CD4-positive, alpha-beta T cell treated with Interferon alpha-2 for 1 hour (primary cell): ENCODE results near the gene ZNF595.
"Not testable (repeated sequence)": the region's sequence is repeated elsewhere in the genome, so short reads cannot be mapped to it uniquely, and the experiment has no call there.

Source experiments
- DNase-seq, 2 donors: peaks; one replicate each; pipeline ENCODE4 v3.0.0-alpha.2; 2020 to 2022

The ZNF595 gene

GRCh38 chr4:52804-53479 lies at the start of gene ZNF595:
ZNF595 (plus strand) TSS chr4:53321; CDS start chr4:53489, 168 bp downstream.
- peak; percentile 21 to 33 for DNase-seq

- DNase-seq, result not testable (repeated sequence)
These were observed 42.9 kb upstream of the ZNF595 start for GRCh38 chr4:9937-10870.

DNA sequence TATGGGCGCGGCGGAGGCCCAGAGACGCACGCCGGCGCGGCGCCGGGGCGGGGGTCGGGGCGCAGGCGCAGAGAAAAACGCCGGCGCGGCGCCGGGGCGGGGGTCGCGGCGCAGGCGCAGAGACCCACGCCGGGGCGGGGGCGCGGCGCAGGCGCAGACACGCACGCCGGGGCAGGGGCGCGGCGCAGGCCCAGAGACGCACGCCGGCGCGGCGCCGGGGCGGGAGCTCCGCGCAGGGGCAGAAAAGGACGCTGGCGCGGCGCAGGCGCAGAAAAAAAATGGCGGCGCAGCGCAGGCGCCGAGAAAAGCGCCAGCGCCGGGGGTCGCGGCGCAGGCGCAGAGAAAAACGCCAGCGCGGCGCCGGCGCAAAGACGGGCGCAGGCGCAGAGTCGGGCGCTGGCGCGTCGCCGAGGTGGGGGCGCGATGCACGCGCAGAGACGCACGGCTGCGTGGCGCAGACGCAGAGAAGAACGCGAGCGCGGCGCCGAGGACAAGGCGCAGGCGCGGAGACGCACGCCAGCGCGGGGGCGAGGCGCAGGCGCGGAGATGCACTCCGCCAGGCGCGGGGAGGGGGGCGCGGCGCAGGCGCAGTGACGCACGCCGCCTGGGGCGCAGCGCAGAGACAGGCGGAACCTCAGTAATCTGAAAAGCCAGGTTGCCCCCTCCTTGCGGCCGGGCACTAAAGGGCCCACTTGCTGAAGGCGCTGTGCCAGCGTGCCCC lies 41.9 kb upstream of the ZNF595 start:
- not testable (repeated sequence) for DNase-seq

GRCh38 chr4:11816-12417 lies 41.2 kb upstream of the ZNF595 start:
- peak; percentile 1 to 23 for DNase-seq

- DNase-seq, result not testable (repeated sequence)
These were observed 35.0 kb upstream of the ZNF595 start for GRCh38 chr4:18128-18527.

DNA sequence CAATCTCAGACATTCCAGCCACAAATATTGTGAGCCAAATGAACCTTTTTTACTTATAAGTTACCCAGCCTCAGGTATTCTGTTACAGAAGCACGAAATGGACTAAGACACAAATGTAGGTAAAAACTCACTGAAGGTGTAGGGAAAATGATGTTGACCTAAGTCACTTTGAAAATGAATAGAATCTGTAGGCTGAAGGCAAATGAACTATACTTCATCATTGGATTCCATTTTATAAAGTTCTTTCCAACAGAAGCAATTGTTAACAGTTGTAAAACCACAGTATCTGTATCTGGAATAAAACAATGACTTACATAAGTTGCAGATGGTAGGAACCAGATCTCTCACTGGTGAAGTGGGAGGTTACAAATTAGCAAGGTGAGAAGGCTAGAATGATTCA lies 34.5 kb upstream of the ZNF595 start:
- not testable (repeated sequence) for DNase-seq

DNA sequence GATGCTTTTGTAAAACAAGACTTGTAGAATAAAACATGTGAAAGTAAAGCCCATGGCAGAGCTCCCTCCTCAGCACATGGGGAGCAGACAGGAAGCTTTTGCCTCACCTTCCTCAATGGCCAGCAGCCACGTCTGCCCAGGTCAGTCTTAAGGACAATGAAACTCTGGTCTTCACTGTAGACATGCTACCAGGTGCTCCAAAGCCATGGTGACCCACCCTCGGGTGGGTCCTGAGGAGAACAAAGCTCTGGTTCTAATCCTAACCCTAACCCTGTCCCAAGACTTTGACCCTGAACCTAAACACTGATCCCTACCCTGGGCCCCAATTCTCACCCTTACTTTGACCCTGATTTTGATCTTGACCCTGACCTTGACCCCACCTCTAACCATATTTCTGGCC lies 30.2 kb upstream of the ZNF595 start:
- DNase-seq, result not testable (repeated sequence)

- DNase-seq, result not testable (repeated sequence)
These were observed 28.8 kb upstream of the ZNF595 start for GRCh38 chr4:24359-24758.

- not testable (repeated sequence) for DNase-seq
These were observed 25.6 kb upstream of the ZNF595 start for GRCh38 chr4:27501-27900.

DNA sequence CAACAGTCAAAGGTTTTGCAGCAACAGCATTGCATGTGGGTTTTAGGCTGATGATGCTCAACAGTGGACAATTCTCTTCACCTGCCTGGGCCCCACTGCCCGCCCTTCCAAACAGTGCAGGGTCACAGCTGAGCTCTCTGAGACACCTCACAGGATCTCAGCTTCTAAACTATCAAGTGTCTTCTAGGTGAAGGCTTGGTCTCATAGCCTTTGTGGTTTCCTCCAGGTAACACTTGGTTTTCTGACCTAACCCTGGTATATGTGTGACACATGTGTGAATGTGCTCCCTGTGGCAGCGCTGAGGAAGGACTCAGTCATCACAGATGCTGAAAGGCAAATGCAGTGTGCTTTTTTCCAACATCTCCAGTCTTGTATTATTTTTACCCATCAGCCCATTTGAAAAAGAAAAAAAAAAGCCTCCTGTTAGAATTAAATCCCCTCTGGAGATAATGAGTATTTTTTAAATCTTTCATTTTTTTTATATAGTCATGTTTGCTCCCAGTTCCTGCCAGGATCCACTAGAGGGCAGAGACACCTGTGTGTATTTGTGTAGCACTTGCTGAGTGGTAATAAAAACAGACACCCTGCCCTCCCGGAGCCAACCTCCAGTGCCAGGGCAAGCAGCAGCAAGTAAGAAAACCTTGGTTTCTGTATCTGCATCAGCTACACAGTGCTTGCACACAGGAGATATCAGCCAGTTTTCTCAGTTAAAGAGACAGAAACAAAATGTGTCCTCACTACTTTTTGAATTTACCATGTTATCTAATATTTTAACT lies 24.2 kb upstream of the ZNF595 start:
- peak; percentile 44 to 46 for DNase-seq

DNA sequence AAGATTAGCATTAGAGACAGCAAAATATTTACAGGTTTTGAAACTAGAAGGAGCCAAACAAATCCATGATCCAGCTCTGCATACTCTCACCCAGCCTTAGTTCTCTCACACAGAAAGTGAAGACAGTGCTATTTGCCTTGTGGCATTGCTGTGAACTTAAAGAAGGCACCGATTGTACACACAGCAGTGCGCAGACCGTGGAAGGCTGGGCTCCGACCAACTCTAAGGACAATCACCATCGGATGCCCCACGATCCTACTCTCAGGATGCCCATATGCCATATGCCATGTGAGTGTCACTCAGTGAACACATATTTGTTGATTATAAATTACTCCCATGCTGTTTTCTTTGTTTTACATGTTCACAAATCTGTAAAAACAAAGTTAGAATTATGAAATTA lies 19.8 kb upstream of the ZNF595 start:
- not testable (repeated sequence) for DNase-seq

- not testable (repeated sequence) for DNase-seq
These were observed 16.3 kb upstream of the ZNF595 start for GRCh38 chr4:36559-37415.

- DNase-seq, result not testable (repeated sequence)
These were observed 14.9 kb upstream of the ZNF595 start for GRCh38 chr4:38202-38601.

GRCh38 chr4:43375-43774 lies 9.7 kb upstream of the ZNF595 start:
- DNase-seq, result not testable (repeated sequence)

DNA sequence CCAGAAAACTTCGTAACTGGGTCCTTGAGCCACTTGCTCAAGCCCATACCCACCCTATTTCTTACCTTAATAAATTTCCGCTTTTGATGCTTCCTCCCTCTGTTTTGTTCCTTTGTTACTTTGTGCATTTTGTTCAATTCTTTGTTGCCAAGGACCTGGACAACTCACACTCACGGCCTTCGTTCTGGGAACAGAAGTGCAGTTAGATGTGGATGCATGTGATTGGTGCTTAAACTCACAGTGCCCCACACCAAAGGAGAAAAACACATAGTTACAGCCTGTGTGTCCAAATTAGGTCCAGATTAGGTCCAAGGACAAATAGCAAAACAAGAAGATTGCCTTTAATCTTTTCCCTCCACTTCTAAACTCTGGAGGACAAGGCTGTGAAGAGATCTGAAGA lies 1.9 kb upstream of the ZNF595 start:
- not testable (repeated sequence) for DNase-seq

- DNase-seq, result peak; percentile 40 to 52
These were observed 1.4 kb upstream of the ZNF595 start for GRCh38 chr4:51655-52277.

GRCh38 chr4:53521-53920 lies 400 bp downstream of the ZNF595 start:
- DNase-seq, result not testable (repeated sequence)

- not testable (repeated sequence) for DNase-seq
These were observed 11.6 kb downstream of the ZNF595 start for GRCh38 chr4:64733-65132.

GRCh38 chr4:71830-72229 lies 18.7 kb downstream of the ZNF595 start:
- DNase-seq, result no peak

GRCh38 chr4:85951-86350 lies 32.8 kb downstream of the ZNF595 start:
- DNase-seq, result no peak
